GM10266 (cell line): Measurements from ENCODE around the gene HOXB5.

Source experiments
- DNase-seq: peaks from one replicate; pipeline ENCODE4 v3.0.0; 2012; ENCODE audit errors: extremely low spot score
- CTCF ChIP-seq: IDR thresholded peaks from 2 replicates; pipeline ENCODE4 v1.5.1; 2012; ENCODE audit warnings: mild to moderate bottlenecking, low read depth; ENCODE audit not compliant: control insufficient read depth, insufficient read depth; ENCODE audit errors: missing control alignments

HOXB5 gene

GRCh38 chr17:48589060-48589830 is 4.3 kb downstream of the HOXB5 start:
- TF ChIP-seq CTCF, result no peak
- no peak for DNase-seq

GRCh38 chr17:48588528-48588927 is 5.1 kb downstream of the HOXB5 start:
- TF ChIP-seq CTCF, result no peak
- no peak for DNase-seq

- DNase-seq, result no peak
- no peak for TF ChIP-seq CTCF
These were observed 5.5 kb downstream of the HOXB5 start for GRCh38 chr17:48588074-48588415.

- no peak for DNase-seq
- TF ChIP-seq CTCF, result no peak
These were observed 6.1 kb downstream of the HOXB5 start for GRCh38 chr17:48587276-48588073.

- TF ChIP-seq CTCF, result no peak
- no peak for DNase-seq
These were observed 7.0 kb downstream of the HOXB5 start for GRCh38 chr17:48586355-48587258.

GRCh38 chr17:48584223-48584741 is 9.3 kb downstream of the HOXB5 start:
- DNase-seq, result no peak
- TF ChIP-seq CTCF, result no peak
